WTC11 (cell line): ENCODE measurements around the gene SLC9A3.

Experiments
- CTCF ChIP-seq: fragments of 200-600 bp; IDR thresholded peaks from 2 replicates; pipeline ENCODE4 v1.8.0; 2022; ENCODE audit warnings: antibody characterized with exemption
- FOXJ3 ChIP-seq: sonication (generic); formaldehyde crosslinking; IDR thresholded peaks from 2 replicates; pipeline ENCODE4 v1.9.0; 2021; ENCODE audit warnings: missing genetic modification reagents, mild to moderate bottlenecking, borderline replicate concordance
- TEAD1 ChIP-seq: sonication (generic); formaldehyde crosslinking; IDR thresholded peaks from 2 replicates; pipeline ENCODE4 v1.8.0; 2022; ENCODE audit warnings: mild to moderate bottlenecking, missing genetic modification reagents
- TP53 ChIP-seq: sonication (generic); formaldehyde crosslinking; IDR thresholded peaks from 2 replicates; pipeline ENCODE4 v1.8.1; 2023; ENCODE audit warnings: mild to moderate bottlenecking, missing genetic modification reagents
- ZBTB43 ChIP-seq: sonication (generic); formaldehyde crosslinking; IDR thresholded peaks from 2 replicates; pipeline ENCODE4 v1.8.1; 2023; ENCODE audit warnings: mild to moderate bottlenecking, missing genetic modification reagents
- ZNF121 ChIP-seq: sonication (generic); formaldehyde crosslinking; IDR thresholded peaks from 2 replicates; pipeline ENCODE4 v1.8.0; 2023; ENCODE audit warnings: missing genetic modification reagents
- TF ChIP-seq, protein P1 (sequence below): sonication (generic); formaldehyde crosslinking; IDR thresholded peaks from 2 replicates; pipeline ENCODE4 v1.8.0; 2022; ENCODE audit warnings: mild to moderate bottlenecking, missing genetic modification reagents
- TF ChIP-seq, protein P2 (sequence below): sonication (generic); formaldehyde crosslinking; IDR thresholded peaks from 2 replicates; pipeline ENCODE4 v1.8.1; 2023; ENCODE audit warnings: mild to moderate bottlenecking, missing genetic modification reagents, moderate library complexity
- TF ChIP-seq, protein P3 (sequence below): sonication (generic); formaldehyde crosslinking; conservative IDR thresholded peaks from 2 replicates; pipeline ENCODE4 v1.8.1; 2022; ENCODE audit warnings: mild to moderate bottlenecking, missing genetic modification reagents
- TF ChIP-seq, protein P4 (sequence below): sonication (generic); formaldehyde crosslinking; IDR thresholded peaks from 2 replicates; pipeline ENCODE4 v1.8.1; 2022; ENCODE audit warnings: missing genetic modification reagents, borderline replicate concordance

DNA sequence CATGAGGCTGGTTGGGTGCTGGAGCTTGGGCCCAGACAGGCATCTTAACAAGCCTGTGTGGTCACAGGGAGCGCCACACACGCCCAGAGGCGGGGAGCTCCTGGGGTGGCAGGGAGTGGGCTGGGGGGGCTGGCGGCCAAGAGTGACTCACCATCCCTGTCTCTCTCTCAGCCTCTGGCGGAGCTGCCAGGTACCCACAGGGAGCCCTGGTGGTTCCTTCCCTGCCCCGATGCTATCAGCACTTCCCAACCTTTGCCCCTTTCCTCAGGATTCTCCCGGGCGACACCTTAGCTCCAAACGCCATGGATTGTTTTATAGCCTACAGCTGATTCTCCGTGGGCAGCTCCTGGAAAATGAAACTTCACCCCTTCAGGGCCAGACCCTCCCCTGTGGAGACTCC is 5.5 kb downstream of the SLC9A3 start:
- TF ChIP-seq, protein P1, sequence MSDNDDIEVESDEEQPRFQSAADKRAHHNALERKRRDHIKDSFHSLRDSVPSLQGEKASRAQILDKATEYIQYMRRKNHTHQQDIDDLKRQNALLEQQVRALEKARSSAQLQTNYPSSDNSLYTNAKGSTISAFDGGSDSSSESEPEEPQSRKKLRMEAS (CRISPR knock-in tag), result no peak
- TF ChIP-seq CTCF (no peak), ZBTB43 (CRISPR knock-in tag) (no peak), ZNF121 (no peak), FOXJ3 (CRISPR knock-in tag) (no peak), TEAD1 (no peak), TP53 (CRISPR knock-in tag) (no peak)
- TF ChIP-seq, protein P2, sequence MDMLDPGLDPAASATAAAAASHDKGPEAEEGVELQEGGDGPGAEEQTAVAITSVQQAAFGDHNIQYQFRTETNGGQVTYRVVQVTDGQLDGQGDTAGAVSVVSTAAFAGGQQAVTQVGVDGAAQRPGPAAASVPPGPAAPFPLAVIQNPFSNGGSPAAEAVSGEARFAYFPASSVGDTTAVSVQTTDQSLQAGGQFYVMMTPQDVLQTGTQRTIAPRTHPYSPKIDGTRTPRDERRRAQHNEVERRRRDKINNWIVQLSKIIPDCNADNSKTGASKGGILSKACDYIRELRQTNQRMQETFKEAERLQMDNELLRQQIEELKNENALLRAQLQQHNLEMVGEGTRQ (CRISPR knock-in tag), result no peak
- TF ChIP-seq, protein P3, sequence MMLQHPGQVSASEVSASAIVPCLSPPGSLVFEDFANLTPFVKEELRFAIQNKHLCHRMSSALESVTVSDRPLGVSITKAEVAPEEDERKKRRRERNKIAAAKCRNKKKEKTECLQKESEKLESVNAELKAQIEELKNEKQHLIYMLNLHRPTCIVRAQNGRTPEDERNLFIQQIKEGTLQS (CRISPR knock-in tag), result no peak
- TF ChIP-seq, protein P4, sequence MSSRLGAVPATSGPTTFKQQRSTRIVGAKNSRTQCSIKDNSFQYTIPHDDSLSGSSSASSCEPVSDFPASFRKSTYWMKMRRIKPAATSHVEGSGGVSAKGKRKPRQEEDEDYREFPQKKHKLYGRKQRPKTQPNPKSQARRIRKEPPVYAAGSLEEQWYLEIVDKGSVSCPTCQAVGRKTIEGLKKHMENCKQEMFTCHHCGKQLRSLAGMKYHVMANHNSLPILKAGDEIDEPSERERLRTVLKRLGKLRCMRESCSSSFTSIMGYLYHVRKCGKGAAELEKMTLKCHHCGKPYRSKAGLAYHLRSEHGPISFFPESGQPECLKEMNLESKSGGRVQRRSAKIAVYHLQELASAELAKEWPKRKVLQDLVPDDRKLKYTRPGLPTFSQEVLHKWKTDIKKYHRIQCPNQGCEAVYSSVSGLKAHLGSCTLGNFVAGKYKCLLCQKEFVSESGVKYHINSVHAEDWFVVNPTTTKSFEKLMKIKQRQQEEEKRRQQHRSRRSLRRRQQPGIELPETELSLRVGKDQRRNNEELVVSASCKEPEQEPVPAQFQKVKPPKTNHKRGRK (CRISPR knock-in tag), result no peak
